Esophagus squamous epithelium (tissue), 4 donors: ENCODE data around the gene PTCH1.

Source experiments
- POLR2A ChIP-seq, 4 donors: fragments of 450-650 bp; IDR thresholded peaks; one replicate each; pipeline ENCODE4 v1.6.1; 2017; ENCODE audit warnings: antibody characterized with exemption in 4 of 4, mild to moderate bottlenecking in 4 of 4, moderate library complexity in 3 of 4
- TF ChIP-seq, protein P1 (sequence below), 6 experiments: fragments of 450-650 bp in 4 of 6; fragments of 200-600 bp in 2 of 6; sonication (generic) in 2 of 6; IDR thresholded peaks; one replicate each; pipeline ENCODE4 v1.5.1; 2016 to 2019; ENCODE audit warnings: antibody characterized with exemption in 6 of 6, mild to moderate bottlenecking in 4 of 6, moderate library complexity in 4 of 6

DNA sequence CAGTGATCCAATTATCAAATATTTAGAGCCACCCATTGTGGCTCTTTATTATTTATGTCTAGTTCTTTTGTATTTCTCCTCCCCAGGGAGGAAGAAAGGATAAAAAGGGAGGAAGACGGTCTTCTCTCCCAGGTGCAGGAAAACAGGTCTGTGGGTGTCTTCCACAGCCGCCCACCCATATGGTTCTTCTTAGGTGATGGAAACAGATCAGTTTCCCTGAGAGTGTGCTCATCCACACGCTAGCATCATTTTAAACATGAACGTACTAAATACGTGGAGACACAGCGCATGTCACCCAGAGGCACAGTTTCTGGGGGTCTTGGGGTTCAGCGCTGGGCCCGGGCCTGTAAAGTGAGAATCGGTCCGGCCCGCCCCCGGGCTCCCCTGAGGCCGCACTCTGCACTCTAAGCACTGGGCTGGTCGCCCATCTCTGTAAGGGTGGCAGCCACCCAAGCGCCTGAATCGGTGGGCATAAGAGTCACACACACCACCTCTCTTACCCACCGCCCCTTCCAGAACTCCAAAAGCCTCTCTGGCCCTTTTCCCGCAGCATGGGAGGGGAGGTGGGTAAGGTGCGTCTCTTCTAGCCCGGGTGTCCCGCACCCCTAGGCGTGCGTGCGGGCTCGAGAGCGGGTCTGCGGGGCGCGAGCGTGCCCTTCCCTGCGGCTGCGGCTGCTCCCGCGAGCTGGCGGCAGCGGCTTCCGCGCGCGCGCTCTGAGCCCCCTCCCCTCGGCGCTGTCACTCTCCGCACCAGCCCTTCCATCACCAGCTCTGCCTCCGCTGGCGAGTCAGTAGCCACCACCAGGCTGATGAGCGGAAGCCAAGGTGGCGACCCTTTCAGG lies 1.3 kb downstream of the PTCH1 start:
- TF ChIP-seq, protein P1, sequence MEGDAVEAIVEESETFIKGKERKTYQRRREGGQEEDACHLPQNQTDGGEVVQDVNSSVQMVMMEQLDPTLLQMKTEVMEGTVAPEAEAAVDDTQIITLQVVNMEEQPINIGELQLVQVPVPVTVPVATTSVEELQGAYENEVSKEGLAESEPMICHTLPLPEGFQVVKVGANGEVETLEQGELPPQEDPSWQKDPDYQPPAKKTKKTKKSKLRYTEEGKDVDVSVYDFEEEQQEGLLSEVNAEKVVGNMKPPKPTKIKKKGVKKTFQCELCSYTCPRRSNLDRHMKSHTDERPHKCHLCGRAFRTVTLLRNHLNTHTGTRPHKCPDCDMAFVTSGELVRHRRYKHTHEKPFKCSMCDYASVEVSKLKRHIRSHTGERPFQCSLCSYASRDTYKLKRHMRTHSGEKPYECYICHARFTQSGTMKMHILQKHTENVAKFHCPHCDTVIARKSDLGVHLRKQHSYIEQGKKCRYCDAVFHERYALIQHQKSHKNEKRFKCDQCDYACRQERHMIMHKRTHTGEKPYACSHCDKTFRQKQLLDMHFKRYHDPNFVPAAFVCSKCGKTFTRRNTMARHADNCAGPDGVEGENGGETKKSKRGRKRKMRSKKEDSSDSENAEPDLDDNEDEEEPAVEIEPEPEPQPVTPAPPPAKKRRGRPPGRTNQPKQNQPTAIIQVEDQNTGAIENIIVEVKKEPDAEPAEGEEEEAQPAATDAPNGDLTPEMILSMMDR (IDR thresholded peaks at IDR 0.05), result no peak
- no peak for TF ChIP-seq POLR2A (IDR thresholded peaks at IDR 0.05)
